Measurements from ENCODE around the gene P2RX6.
"Not testable (repeated sequence)": the region's sequence is repeated elsewhere in the genome, so short reads cannot be mapped to it uniquely, and the experiment has no call there.

Gene P2RX6

DNA sequence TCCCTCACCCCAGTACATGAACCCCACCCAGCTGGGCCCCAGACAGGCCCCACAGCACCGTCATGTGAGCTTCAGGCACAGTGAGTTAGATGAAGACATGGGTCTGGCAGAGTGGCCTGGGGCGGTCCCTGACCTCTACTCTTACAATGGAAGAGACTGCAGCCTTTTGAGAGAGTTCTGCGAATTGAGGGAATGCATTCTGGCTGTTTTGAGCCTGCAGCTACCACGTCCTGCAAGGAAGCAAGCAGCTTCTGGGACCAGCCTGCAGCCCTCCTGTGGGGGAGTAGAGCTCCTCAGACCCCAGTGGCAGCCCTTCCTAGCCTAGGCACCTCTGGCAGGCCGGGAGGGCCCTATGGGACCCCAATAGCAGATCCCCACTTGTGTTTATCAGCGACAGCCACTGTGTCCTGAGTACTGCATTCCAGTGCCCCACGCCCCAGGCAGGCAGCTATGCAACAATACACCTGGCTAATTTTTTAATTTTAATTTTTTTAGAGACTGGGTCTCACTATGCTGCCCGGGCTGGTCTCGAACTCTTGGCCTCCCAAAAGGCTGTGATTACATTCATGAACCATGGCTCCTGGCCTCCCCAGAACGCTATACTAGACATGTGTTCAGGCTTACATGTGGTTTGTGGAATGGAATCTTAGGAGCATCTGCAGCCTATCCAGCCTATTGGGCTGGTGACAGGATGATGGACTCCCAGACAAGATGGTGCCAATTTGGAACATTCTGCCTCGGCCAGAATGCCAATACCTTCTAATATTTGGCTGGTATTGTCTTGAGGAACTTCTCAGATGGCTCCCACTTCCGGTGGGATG, 18.1 kb downstream of the P2RX6 start:
- intact Hi-C loops (cut with DNase I; ENCODE audit: low total_unique reads) = loop anchor here (5.0 kb wide), 1 partner anchor 934 kb away; no protein-coding TSS in a partner anchor

DNA sequence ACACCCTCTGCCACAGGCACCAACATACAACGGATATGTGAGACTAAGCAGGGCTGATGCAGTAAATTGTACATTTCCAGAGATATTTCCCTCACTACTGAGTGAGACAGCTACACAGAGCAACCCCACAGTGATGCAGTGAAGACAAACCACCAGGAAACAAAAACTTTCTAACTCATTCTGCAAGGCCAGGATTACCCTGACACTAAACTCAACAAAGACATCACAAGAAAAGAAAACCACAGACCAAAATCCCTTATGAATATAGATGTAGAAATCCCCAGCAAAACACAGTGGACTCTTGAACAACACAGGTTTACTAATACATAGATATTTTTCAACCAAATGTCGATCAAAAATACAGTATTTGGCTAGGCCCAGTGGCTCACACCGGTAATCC, 18.9 kb downstream of the P2RX6 start:
- intact Hi-C loops (cut with DNase I; ENCODE audit: low total_unique reads) = loop anchor here (5.0 kb wide), 1 partner anchor 933 kb away; no protein-coding TSS in a partner anchor
- peaks cover 0 to 43% of the 10 kb centered on the region in 2 donors for H3K27me3 ChIP-seq
- DNase-seq = no peak
- H3K36me3 ChIP-seq = no peaks in the 10 kb centered on the region
- H3K27ac ChIP-seq = no peak overlapping the region
- H3K9me3 ChIP-seq = no peaks in the 10 kb centered on the region
- peaks cover 0 to 29% (median 8%) of the 10 kb centered on the region in 4 donors for H3K4me1 ChIP-seq
- H3K4me3 ChIP-seq = no peak overlapping the region
- TF ChIP-seq CTCF (IDR thresholded peaks at IDR 0.05) = no peak

More for the DNA sequence above, 18.1 kb downstream of the P2RX6 start:
- no peak overlapping the region for H3K4me3 ChIP-seq
- peaks cover 0 to 21% (median 8%) of the 10 kb centered on the region in 4 donors for H3K4me1 ChIP-seq
- no peaks in the 10 kb centered on the region for H3K36me3 ChIP-seq
- H3K27ac ChIP-seq = no peak overlapping the region
- H3K9me3 ChIP-seq = no peaks in the 10 kb centered on the region
- TF ChIP-seq CTCF (IDR thresholded peaks at IDR 0.05) = no peak
- DNase-seq = no peak
- peaks cover 0 to 51% of the 10 kb centered on the region in 2 donors for H3K27me3 ChIP-seq

- intact Hi-C loops (cut with DNase I; ENCODE audit: low total_unique reads) = loop anchor here (5.0 kb wide), 1 partner anchor 932 kb away; no protein-coding TSS in a partner anchor
- no peak for DNase-seq
- H3K4me1 ChIP-seq = peaks cover 0 to 31% (median 8%) of the 10 kb centered on the region in 4 donors
These were observed 20.0 kb downstream of the P2RX6 start for GRCh38 chr22:21034989-21035388.

GRCh38 chr22:21038405-21038804, 23.4 kb downstream of the P2RX6 start:
- no peaks in the 10 kb centered on the region for H3K9me3 ChIP-seq
- no peaks in the 10 kb centered on the region for H3K36me3 ChIP-seq
- peak overlapping the region in 1 of 2 donors; percentile 15 for H3K27ac ChIP-seq
- no peak for TF ChIP-seq CTCF (IDR thresholded peaks at IDR 0.05)
- intact Hi-C loops (cut with DNase I; ENCODE audit: low total_unique reads) = no loop called here
- peaks cover 0 to 20% (median 0%) of the 10 kb centered on the region in 4 donors for H3K4me1 ChIP-seq
- H3K4me3 ChIP-seq = no peak overlapping the region
- no peak for DNase-seq
- no peaks in the 10 kb centered on the region for H3K27me3 ChIP-seq

More at GRCh38 chr22:21034989-21035388, 20.0 kb downstream of the P2RX6 start:
- Histone ChIP-seq H3K9me3 (no peaks in the 10 kb centered on the region), H3K27ac (no peak overlapping the region), H3K4me3 (no peak overlapping the region), H3K36me3 (no peaks in the 10 kb centered on the region), H3K27me3 (peaks cover 0 to 32% of the 10 kb centered on the region in 2 donors)
- TF ChIP-seq CTCF (IDR thresholded peaks at IDR 0.05) = no peak

DNA sequence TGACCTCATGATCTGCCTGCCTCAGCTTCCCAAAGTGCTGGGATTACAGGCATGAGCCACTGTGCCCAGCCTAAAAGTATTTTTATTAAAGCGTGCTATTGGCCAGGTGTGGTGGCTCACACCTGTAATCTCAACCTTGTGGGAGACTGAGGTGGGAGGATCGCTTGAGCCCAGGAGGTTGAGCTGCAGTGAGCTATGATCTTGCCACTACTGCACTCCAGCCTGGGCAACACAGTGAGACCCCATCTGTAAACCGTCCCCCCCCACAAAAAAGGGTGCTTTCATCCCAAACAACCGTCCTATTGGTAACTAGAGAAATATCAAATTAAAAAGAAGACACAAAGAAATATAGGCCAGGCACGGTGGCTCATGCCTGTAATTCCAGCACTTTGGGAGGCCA, 24.2 kb downstream of the P2RX6 start:
- H3K9me3 ChIP-seq; H3K27ac ChIP-seq; intact Hi-C loops (cut with DNase I; ENCODE audit: low total_unique reads); DNase-seq; H3K36me3 ChIP-seq; H3K4me3 ChIP-seq; H3K27me3 ChIP-seq: not testable (repeated sequence)
- peaks cover 0 to 28% (median under 1%) of the 10 kb centered on the region in 4 donors for H3K4me1 ChIP-seq

- intact Hi-C loops (cut with DNase I; ENCODE audit: low total_unique reads) = no loop called here
- H3K36me3 ChIP-seq = no peaks in the 10 kb centered on the region
These were observed 27.0 kb downstream of the P2RX6 start for GRCh38 chr22:21041937-21042336.

More at GRCh38 chr22:21041937-21042336, 27.0 kb downstream of the P2RX6 start:
- peaks cover 0 to 46% (median 19%) of the 10 kb centered on the region in 4 donors for H3K4me1 ChIP-seq
- no peak for TF ChIP-seq CTCF (IDR thresholded peaks at IDR 0.05)
- no peaks in the 10 kb centered on the region for H3K9me3 ChIP-seq
- no peak overlapping the region for H3K4me3 ChIP-seq
- no peaks in the 10 kb centered on the region for H3K27me3 ChIP-seq
- no peak overlapping the region for H3K27ac ChIP-seq
- DNase-seq = no peak
